ENCODE measurements around the gene UNC5B. TPM values are rescaled to one million over a fixed set of nuclear protein-coding genes. Genes with fewer than 3 reads are reported as not detected.

UNC5B gene
- total RNA-seq, 1 donor from 2014 or later: 3.7 TPM

DNA sequence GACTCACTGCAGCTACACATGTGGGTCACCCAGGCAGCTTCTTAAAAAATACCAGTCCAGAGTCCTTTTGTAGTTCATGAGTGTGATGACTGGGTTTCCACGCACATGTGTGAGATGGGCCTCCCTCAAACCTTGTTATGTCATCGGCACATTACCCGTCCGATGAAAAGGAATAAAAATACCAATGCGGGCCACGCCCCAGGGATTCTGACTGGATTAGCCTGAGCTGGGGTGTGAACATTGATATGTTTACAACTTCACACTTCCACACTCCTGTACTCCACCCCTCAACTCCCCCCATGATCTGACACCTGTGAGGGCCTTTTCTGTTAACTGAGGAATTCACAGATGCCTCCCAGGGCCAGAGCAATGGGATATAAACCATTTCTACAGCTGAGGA is 112.9 kb downstream of the UNC5B start:
- TF ChIP-seq, protein P1, sequence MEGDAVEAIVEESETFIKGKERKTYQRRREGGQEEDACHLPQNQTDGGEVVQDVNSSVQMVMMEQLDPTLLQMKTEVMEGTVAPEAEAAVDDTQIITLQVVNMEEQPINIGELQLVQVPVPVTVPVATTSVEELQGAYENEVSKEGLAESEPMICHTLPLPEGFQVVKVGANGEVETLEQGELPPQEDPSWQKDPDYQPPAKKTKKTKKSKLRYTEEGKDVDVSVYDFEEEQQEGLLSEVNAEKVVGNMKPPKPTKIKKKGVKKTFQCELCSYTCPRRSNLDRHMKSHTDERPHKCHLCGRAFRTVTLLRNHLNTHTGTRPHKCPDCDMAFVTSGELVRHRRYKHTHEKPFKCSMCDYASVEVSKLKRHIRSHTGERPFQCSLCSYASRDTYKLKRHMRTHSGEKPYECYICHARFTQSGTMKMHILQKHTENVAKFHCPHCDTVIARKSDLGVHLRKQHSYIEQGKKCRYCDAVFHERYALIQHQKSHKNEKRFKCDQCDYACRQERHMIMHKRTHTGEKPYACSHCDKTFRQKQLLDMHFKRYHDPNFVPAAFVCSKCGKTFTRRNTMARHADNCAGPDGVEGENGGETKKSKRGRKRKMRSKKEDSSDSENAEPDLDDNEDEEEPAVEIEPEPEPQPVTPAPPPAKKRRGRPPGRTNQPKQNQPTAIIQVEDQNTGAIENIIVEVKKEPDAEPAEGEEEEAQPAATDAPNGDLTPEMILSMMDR (IDR thresholded peaks at IDR 0.05; ENCODE audit: unreplicated experiment): no peak
- no peaks in the 10 kb centered on the region for H3K27me3 Mint-ChIP-seq

DNA sequence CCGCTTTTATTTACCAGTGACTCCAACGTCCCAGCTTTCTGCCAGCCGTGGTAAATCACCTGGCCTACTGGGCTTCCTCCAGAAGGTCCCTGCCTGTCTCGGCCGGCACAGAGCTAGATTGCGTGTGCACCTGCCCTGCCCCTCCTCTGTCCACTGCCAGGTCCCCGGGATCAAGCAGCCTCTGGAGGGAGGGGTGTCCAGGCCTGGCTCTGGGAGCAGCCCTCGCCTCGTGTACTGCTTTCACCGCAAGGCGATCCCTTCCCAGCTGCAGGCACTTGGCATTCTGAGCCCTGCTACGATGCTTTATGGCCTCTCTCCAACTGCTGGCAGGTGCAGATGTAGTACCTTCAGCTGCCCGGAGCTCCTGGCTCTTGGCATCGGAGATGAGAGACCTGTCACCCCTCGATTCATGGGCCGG is 114.1 kb downstream of the UNC5B start:
- Mint-ChIP-seq H3K9me3 (ENCODE audit: low read depth) (no peaks in the 10 kb centered on the region), H3K4me3 (ENCODE audit: low read depth) (no peak overlapping the region), H3K27me3 (no peaks in the 10 kb centered on the region), H3K36me3 (ENCODE audit: insufficient read depth) (peaks cover 15% of the 10 kb centered on the region), H3K4me1 (ENCODE audit: low read depth) (no peaks in the 10 kb centered on the region), H3K27ac (no peak overlapping the region)
- TF ChIP-seq, protein P1 (IDR thresholded peaks at IDR 0.05; ENCODE audit: unreplicated experiment): no peak
- no peak for DNase-seq (ENCODE audit: low spot score, unreplicated experiment)

More for the DNA sequence above, 112.9 kb downstream of the UNC5B start:
- no peak overlapping the region for H3K4me3 Mint-ChIP-seq (ENCODE audit: low read depth)
- peaks cover 2% of the 10 kb centered on the region for H3K4me1 Mint-ChIP-seq (ENCODE audit: low read depth)
- H3K36me3 Mint-ChIP-seq (ENCODE audit: insufficient read depth): peaks cover 15% of the 10 kb centered on the region
- no peak for DNase-seq (ENCODE audit: low spot score, unreplicated experiment)
- H3K9me3 Mint-ChIP-seq (ENCODE audit: low read depth): no peaks in the 10 kb centered on the region
- no peak overlapping the region for H3K27ac Mint-ChIP-seq

DNA sequence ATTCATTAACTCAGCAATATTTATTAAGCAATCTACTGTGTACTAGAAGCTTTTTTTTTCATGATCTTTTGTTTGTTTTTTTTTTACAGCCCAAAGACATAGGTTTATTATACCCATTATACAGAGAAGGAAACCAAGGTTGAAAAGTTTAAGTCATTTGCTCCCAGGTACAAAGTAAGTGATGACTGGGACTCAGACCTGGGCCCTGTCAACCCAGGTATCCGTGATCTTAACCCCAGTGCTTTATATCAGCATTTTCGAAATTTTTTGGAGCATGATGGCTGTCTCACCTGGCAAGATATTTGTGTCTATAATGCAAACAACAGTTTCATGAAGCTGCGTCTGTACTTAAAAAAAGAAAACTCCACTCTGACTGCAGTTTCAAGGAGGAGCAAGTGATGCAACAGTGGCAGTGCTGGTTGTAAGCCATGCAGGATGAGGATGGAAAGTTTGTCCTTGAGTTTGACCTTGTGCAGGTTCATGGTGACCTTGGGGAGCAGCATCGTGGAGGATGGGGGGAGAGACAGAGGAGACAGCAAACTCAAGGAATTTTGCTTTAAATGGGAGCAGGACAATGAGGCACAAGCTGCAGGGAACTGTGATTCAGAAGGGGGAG is 118.5 kb downstream of the UNC5B start:
- peaks cover 32% of the 10 kb centered on the region for H3K4me1 Mint-ChIP-seq (ENCODE audit: low read depth)
- H3K36me3 Mint-ChIP-seq (ENCODE audit: insufficient read depth): peaks cover 5% of the 10 kb centered on the region
- no peak overlapping the region for H3K27ac Mint-ChIP-seq
- H3K4me3 Mint-ChIP-seq (ENCODE audit: low read depth): no peak overlapping the region
- no peaks in the 10 kb centered on the region for H3K27me3 Mint-ChIP-seq
- no peak for DNase-seq (ENCODE audit: low spot score, unreplicated experiment)
- TF ChIP-seq, protein P1 (IDR thresholded peaks at IDR 0.05; ENCODE audit: unreplicated experiment): no peak
- no peaks in the 10 kb centered on the region for H3K9me3 Mint-ChIP-seq (ENCODE audit: low read depth)

DNA sequence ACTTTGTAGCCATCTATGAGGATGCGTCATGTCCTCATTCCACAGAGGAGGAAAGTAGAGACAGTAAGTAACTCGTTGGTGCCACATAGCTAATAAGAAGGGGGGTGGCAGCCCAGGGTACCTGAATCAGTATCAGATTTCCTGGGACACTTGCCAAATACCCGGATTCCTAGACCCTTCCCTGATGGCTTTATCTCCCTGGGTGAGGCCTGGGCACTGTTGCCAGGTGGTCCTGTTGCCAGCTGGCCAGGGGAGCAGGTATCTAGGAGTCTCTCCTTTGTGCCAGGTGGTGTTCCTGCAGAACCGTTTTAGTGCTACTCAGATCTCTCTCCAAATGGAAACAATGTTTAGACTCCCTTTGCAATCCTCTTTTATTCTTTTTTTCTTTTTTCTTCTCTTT is 119.4 kb downstream of the UNC5B start:
- DNase-seq (ENCODE audit: low spot score, unreplicated experiment): no peak
- Mint-ChIP-seq H3K9me3 (ENCODE audit: low read depth) (no peaks in the 10 kb centered on the region), H3K4me3 (ENCODE audit: low read depth) (no peak overlapping the region), H3K27ac (no peak overlapping the region), H3K4me1 (ENCODE audit: low read depth) (peaks cover 37% of the 10 kb centered on the region), H3K36me3 (ENCODE audit: insufficient read depth) (peaks cover 8% of the 10 kb centered on the region), H3K27me3 (no peaks in the 10 kb centered on the region)
- TF ChIP-seq, protein P1 (IDR thresholded peaks at IDR 0.05; ENCODE audit: unreplicated experiment): no peak

DNA sequence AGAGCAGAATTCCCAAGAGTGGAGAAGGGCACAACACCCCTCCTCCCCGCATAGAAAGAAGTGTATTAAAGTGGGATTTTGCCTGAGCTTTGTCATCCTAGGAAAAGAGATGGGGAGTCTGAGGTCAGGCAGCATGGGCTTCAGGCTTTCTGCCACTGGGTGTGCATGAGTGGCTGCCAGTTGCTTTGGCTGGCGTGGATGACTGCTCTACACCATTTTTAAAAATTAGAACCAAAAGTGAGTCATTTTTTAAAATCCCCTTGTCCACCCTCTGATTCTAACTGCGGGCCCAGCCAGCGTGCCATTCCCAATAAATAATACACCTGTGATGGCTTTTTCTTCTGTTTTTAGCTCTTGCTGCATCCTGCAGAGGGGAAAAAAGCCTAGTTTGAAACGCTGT is 120.1 kb downstream of the UNC5B start:
- H3K4me3 Mint-ChIP-seq (ENCODE audit: low read depth): no peak overlapping the region
- H3K36me3 Mint-ChIP-seq (ENCODE audit: insufficient read depth): peaks cover 8% of the 10 kb centered on the region
- no peak for DNase-seq (ENCODE audit: low spot score, unreplicated experiment)
- H3K27me3 Mint-ChIP-seq: no peaks in the 10 kb centered on the region
- H3K27ac Mint-ChIP-seq: no peak overlapping the region
- no peaks in the 10 kb centered on the region for H3K9me3 Mint-ChIP-seq (ENCODE audit: low read depth)
- TF ChIP-seq, protein P1 (IDR thresholded peaks at IDR 0.05; ENCODE audit: unreplicated experiment): no peak
- peaks cover 37% of the 10 kb centered on the region for H3K4me1 Mint-ChIP-seq (ENCODE audit: low read depth)
